GM19043 (cell line): ENCODE results near the gene RNLS.

ENCODE experiments used
- ATAC-seq: cut with Tn5 transposase; IDR thresholded peaks from one replicate; pipeline ENCODE4 v1.9.1; 2021; ENCODE audit warnings: low read depth; ENCODE audit not compliant: unreplicated experiment

Gene RNLS

DNA sequence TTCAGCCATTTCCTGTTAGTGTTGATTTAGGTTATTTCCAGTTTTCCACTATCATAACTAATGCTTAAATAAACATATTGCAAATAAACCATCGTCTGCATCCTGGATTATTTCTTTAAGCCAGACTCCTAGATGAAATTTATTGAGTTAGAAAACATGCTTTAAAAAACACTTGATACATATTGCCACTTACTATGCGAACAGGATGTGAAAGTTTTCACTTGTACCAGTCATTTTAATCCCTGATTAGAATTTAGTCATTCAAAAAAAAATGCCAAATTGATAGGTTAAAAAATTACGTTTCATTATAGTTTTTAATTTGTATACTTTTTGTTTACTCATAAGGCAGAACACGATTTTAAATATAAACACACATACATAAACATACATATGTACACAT is 309.6 kb downstream of the RNLS start:
- no peak for ATAC-seq

DNA sequence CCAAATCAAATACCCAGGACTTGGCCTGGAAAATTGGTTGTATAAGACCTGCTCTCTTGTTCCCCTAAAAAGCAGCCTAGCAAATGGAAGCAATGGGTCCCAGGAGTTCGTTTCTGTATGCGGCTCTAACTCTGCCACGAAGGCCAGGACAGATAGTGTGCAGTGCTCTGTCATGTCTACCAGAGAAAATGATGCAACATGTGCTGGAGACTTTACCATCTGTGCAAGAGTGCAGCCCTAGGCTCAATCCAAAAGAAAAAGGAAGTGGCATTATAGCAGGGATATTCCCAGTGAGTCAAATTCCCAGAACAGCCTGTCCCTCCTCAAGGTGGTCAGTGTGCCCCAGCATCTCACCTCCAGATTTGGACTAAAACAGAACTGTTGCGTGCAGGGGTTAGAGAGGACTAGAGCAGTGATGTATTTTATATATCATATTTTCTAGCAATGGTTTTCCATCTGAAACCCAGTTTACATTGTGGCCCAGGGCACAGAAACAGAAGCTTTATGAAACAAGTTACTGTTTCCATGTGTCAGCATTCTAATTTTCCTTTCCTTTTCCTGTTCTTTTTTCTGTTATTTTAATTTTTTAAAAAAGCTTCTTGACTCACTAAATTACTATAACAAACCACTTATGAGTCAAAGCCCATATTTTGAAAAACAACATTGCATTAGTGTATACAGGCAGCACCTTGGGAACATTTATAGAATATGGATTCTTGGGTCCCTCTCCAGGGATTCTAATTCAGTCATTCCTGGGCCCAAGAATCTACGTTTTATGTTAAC is 311.2 kb downstream of the RNLS start:
- ATAC-seq: peak; percentile 16

DNA sequence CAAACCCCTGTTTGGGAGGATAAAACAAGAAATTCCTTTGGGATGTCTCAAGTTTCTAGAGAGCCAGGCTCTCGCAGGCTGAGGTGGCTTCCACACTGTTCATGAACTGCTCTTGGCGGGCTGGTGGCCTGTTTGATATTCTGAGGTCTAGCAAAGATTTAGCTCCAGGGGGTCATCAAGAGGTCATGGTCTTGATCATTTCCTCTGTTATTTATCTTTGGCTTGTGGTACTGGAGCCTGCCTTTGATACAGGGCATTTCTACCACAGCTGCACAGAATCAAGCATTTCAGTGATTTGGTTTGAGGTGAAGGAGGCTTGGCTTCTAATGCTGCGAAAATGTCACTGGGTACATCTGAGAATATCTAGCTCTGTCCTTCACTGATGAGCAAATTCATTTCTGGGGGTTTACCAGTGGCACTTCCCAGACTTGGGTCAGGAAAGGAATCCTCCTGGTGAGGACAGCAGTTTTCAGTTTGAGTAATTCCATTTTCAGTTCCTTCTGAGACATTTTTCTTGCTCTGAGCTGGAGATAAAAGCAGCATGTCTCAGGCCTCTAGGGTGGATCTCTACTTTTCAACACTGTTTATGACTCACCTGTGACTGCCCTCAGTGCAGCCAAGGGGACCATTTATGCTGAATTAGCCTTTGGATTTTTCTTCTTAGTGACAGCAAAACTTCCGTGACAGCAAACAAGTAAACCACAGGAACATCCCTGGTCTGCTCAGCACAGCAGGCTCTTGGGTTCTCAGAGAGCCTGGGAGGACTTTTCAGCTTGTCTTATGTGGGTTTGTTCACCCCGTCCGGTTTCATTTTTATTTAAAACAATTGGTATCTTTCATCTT is 312.0 kb downstream of the RNLS start:
- ATAC-seq: peak; percentile 82

DNA sequence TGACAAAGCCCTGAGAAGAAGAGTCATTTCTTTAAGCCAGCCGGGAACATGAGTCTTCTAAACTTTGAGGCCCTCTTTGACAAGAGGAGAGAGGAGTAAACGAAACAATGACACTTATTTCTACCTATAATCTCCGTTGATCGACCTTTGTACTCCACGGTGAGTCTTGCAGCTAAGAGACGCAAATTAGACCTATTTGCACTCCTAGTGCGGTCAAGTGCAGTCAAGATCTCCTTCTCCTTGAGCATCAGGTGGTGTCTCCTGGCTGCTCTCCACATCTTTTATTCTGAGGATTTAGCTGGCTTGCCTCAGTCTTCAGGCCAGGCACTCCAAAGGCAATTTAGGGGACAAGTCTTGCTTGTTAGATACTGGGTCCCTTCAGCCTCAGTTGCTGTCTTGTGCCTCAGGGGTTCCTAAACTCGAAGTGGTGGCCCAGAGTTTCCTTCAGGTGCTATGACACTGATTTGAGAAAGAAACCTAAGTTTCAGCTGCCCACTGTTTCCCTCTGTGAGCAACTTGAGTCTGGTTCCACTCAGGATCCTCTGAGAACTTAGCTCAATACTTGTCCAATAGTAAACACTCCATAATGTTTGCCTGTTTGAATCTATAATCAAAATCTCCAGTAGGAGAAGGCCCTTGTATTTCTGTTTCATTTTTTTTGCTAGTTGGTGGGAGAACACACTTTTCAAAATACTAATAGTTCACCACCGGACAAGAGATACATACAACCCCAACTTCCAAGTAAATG is 312.9 kb downstream of the RNLS start:
- ATAC-seq: no peak

DNA sequence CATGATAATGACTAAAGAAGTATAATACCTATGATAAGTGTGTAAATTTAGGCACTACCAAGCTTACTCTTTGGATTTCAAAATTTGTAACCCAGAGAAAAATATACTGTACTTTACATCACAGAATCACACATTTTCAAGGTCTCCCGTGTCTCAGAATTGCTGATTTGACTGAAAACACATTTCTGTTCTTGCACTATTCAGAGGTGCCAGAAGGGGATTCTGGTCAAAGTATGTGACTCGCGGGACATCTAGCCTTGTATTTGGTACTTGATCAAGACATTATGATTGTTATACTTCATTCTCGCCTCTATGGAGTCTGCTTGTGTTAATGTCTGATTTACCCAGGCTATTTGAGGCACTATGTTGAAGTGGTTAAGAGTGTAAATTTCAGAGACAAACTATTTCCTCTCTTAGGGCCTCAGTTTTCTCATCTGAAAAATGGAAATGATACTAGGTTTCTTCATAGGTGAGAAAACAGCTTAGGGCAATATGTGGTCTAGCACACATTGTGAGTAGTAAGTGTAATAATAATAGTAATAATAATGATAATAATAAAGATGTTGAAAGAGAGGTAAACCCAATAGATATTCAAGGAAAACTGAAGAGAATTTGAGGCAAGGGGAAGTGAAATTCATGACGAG is 320.4 kb downstream of the RNLS start:
- no peak for ATAC-seq

DNA sequence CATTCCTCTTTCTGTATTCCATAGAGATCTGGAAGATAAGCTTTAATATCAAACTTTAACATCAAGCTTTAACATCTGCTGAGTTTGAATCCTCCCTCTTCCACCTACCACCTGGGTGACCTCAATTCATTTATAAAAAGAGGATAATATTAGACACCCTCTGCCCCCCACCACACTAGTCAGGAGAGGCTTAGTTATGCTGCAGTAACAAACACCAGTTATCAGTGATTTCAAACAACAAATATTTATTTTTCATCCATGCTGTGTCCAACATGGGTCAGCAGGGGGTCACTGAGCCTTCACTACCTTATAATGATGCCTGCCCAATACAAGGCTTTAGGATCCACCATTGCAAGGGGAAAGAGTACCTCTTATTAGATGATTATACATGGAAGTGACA is 322.0 kb downstream of the RNLS start:
- no peak for ATAC-seq

DNA sequence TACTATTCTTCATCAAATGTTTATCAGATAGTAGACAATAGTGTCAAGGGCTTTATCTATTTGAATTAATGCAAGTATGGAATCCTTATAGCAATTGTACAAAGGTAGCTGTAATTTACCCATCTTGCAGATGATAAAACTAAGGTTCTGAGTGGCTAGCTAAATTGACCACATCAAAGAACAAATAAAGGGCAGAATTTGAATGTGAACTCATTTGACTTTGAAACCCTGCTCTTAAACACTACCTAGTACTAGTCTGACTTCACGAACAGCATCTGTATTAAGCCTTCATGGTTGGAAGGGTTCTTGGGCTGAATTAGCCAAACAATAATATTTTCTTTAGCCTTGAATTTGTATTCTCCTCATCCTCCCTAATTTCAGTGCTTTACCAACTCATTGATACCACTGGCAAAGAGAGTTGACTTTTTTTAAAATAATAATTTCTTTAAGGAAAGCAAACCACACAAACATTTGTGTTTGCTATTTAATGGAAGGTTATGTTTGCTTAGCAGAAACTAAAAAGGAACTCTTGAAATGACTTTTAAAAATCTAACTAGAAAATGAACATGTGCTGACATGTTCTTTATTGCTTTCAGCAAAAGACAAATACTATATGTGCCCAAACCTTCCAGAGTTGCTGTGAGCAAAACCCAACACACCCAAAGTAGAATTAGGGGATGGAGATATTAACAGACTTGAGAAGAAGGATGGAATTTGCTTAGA is 322.6 kb downstream of the RNLS start:
- no peak for ATAC-seq

DNA sequence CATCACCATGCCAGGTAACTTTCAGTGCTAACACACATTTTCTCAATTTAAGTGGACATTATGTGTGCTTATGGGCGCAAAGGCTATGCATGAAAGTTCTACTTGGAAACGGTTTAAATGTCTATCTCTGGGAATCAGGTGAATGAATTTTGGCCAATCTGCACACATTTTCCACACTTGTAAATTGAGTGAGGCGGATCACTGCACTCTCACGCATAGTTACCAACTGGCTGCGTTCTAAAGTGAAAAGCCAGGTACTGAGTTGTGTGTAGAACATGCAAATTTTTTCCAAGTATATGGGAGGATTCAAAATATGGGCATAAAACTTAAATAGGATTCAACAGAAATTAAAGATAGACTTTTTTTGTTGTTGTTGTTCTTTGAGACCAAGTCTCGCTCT is 323.7 kb downstream of the RNLS start:
- no peak for ATAC-seq

DNA sequence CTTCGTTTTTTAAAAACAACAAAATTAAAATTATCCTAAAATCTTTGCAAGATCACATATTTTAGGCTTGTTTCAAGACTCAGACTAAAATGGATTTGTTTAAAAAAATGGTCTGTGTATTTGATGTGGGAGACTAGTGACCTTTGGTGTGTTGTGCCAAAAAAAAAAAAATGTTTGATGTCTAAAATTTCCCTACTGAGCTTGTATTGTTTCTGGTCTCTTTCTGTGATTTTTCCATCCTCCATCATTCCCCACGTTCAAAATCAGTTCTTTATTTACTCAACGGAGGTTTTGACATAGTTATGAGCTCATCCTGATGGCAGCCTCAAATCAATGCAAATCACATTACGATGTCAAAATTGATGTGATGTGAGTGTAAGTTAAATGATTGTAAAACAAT is 326.2 kb downstream of the RNLS start:
- no peak for ATAC-seq

DNA sequence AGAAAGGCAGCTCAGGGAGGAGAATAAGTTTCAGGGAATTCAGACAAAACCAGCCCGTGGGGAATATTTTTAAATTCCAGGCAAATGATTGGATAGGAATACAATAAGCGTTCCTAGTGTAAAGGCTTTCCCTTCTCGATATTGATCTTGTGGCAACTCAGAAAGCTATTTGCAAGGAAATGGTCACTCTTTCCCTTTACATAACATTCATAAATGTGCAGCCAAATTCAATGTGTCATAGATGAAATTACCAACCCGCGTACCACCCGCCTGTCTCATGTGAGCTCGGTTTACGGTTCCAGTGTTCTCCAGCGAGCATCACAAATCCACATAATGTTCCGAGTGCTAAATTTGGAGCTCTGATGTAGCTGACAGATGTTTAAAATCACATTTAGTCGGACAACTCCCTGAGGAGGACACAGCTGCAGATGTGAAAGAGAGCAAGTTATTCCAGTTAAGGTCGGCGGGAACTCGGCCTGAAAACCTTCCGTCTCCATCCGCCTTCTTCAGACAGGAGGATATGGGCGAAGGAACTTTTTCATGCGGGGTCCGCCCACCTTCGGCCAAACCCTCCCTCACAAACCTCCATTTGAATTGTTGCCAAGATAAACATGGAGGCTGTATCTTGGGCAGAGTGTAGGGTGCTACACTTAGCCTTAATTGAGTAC is 327.0 kb downstream of the RNLS start:
- no peak for ATAC-seq

DNA sequence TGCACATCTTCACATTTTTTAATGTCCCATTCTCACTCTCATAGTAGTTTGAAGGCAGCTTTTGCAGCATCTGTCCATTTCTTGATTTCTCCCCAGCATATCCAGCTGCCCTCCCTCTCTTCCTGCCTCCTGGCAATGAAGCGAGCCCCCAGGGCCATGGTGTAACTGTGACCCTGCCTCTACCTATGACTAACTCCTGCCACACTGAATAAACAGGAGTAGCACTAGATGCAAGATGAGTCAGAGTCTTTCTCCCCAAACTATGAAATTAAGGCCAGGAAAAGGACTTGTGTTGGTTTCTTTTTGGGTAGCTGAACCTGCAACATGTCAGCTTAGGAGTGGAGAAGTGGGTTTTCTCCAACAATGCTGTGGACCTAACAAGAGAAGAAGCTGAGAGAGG is 329.0 kb downstream of the RNLS start:
- ATAC-seq: no peak

DNA sequence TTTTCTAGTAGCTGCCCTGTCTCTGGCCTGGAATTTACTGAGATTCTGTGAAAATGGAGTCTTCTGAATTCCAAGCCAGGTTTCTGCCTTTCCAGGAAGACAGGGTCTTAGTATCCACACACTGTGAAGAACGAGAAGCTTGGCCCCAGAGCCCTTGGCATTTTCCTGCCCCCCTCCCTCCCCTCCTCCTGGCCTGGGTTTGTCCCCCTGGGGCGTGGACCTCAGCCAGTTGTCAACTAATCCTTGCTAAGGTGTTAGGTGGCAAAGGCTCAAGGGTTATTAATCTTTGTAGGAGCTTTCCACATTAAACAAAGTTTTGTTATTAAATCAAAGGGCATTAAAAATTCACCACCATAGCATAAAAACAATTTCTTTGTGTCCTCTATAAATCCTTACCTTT is 329.5 kb downstream of the RNLS start:
- no peak for ATAC-seq

DNA sequence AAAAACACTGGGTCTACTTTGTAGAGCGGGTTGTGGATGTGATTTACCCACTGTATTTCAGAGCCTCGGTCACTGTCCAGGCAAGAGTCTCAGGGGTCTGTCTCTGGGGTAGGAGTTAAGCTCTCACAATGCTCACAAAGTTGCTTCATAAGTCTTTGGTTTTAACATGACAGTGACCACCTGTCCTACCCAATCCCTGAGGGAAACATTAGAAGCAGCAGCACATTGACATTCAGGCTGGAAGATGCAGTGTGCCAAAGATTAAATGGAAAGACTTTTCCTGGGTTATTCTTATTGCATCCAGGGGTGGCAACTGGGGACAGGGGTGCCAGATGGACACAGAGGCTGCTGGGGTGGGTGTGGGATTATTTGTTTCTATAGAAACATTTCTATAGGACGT is 330.0 kb downstream of the RNLS start:
- no peak for ATAC-seq

DNA sequence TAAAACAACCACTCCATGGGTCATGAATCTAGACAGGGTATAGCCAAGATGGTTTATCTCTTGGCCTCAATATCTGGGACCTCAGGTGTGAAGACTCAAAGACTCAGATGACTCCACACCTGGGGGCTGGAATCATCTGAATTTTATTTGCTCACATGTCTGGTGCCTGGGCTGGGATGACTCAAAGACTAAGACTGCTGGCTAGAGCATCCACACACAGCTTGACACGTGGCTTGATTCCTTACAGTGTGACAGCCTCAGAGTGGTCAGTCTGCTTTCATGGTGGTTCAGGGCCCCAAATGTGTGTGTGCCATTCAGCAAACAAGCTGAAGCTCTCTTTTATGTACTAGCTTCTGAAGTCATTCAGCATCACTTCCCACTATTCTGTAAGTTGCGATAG is 333.7 kb downstream of the RNLS start:
- no peak for ATAC-seq

DNA sequence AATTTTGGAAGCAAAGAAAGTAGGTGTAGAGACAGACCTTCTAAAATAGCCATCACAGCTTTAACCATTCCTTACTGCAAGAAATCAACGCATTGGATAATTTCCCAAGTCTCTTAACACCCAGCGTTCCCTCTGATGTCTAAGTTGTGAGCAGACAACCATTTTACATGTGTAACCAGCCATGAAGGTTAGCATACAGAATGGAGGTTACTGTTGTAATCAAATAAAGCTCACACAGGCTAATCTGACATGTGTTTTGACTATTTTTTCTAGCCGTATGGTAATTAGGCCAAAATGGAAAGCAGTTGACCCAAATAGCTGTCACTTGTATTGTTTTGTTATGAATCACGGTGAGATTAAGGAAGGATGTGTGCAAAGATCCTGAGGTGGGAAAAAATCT is 336.4 kb downstream of the RNLS start:
- no peak for ATAC-seq

DNA sequence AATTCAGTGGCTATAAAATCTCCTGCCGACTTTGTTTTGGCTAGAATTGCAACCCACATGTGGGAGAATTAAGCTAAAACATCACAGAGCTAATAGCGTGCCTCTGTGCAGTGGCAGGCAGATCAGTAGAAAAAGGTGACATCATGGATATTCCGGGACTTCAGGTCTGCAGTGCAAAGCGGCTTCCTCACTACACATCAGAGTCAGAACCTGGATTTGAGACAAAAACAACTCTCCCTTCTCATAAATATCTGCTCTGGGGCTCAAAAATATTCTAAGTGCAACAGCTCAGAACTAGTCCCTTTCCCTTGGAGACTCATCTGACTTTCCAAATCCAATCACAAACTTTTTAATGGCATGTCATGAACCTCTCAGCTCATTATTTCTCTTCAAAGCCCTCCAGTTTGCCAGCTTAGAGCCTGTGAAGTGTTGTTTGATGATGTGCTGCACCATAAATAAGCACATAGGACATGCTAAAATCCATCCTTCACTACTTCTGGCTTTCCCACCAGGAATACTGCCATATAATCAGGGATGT is 337.1 kb downstream of the RNLS start:
- ATAC-seq: no peak

DNA sequence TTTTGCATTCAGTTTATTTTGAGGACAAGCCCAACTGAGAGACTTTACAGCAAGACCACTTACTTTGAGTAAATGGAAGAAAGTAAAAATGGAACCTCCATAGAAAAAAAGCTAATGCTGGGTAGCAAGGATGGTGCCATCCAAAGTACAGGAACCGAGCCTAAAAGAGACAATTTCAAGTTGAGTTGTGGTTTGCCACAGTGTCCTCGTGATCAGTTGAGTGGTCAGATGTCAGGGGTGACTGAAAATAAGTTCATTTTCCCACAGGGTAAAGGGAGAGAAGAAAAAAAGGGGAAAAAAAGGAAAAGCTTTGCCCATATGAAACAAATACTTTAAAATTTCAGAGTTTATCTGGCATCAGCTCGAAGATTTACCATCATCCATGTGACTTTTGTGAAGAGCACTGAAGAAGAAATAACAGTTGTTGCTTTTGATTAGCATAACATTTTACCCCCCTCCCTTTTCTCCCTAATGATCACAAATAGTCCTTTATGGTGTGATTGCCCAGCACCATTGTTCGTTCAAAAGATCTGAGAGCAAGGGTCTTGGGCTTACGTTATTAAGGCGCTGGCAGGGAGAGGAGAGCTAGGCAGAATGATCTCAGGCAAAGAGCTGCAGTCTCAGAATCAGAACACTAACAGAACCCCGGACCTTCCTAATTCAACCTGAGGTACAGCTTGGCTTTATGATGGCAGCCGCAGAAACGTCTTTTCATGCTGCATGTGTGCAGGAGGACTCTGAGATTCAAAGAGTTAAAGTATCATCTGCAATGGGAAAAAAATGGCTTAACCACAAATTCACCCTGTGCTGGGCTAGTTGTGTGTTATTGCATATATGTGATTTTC is 338.1 kb downstream of the RNLS start:
- ATAC-seq: no peak
